ENCODE measurements around the gene PHYKPL. TPM values are rescaled to one million over a fixed set of nuclear protein-coding genes. Genes with fewer than 3 reads are reported as not detected.

The PHYKPL gene
- total RNA-seq, 4 donors from 2014 or later: 29.3 to 45.7 (median 31.8) TPM

- intact Hi-C loops (cut with DNase I; ENCODE audit: low total_unique reads): no loop called here
- TF ChIP-seq CTCF (IDR thresholded peaks at IDR 0.05) (no peak), POLR2A (IDR thresholded peaks at IDR 0.05) (no peak)
- DNase-seq (ENCODE audit: low spot score in 2 of 2): no peak
- no peak overlapping the region for H3K4me3 ChIP-seq (ENCODE audit: low read depth, poor library complexity, severe bottlenecking)
- WGBS, 2 donors: 78 to 82% methylated on average over 3 of the region's 3 CpGs
These were observed 4.7 kb downstream of the PHYKPL start for GRCh38 chr5:178227929-178228328.

- no peak overlapping the region for H3K4me3 ChIP-seq (ENCODE audit: low read depth, poor library complexity, severe bottlenecking)
- intact Hi-C loops (cut with DNase I; ENCODE audit: low total_unique reads): no loop called here
- DNase-seq (ENCODE audit: low spot score in 2 of 2): no peak
- 86 to 100% methylated on average over 4 of the region's 4 CpGs for WGBS, 2 donors
- TF ChIP-seq CTCF (IDR thresholded peaks at IDR 0.05) (no peak), POLR2A (IDR thresholded peaks at IDR 0.05) (no peak)
These were observed 5.4 kb downstream of the PHYKPL start for GRCh38 chr5:178227138-178227659.

GRCh38 chr5:178225174-178225573 lies 7.4 kb downstream of the PHYKPL start:
- H3K4me3 ChIP-seq (ENCODE audit: low read depth, poor library complexity, severe bottlenecking): no peak overlapping the region
- DNase-seq (ENCODE audit: low spot score in 2 of 2): no peak
- WGBS, 2 donors: 91 to 94% methylated on average over 6 of the region's 6 CpGs
- TF ChIP-seq POLR2A (IDR thresholded peaks at IDR 0.05): no peak
- TF ChIP-seq CTCF (IDR thresholded peaks at IDR 0.05): no peak
- intact Hi-C loops (cut with DNase I; ENCODE audit: low total_unique reads): no loop called here

- intact Hi-C loops (cut with DNase I; ENCODE audit: low total_unique reads): no loop called here
- TF ChIP-seq CTCF (IDR thresholded peaks at IDR 0.05) (no peak), POLR2A (IDR thresholded peaks at IDR 0.05) (no peak)
- WGBS, 2 donors: 87 to 90% methylated on average over 17 of the region's 17 CpGs
- no peak for DNase-seq (ENCODE audit: low spot score in 2 of 2)
- no peak overlapping the region for H3K4me3 ChIP-seq (ENCODE audit: low read depth, poor library complexity, severe bottlenecking)
These were observed 8.2 kb downstream of the PHYKPL start for GRCh38 chr5:178224403-178224802.

GRCh38 chr5:178223828-178224335 lies 8.7 kb downstream of the PHYKPL start:
- 80% methylated on average over 11 to 13 of the region's 13 CpGs for WGBS, 2 donors
- no peak for DNase-seq (ENCODE audit: low spot score in 2 of 2)
- no peak for TF ChIP-seq CTCF (IDR thresholded peaks at IDR 0.05)
- no peak for TF ChIP-seq POLR2A (IDR thresholded peaks at IDR 0.05)
- H3K4me3 ChIP-seq (ENCODE audit: low read depth, poor library complexity, severe bottlenecking): no peak overlapping the region
- intact Hi-C loops (cut with DNase I; ENCODE audit: low total_unique reads): no loop called here

GRCh38 chr5:178223196-178223773 lies 9.3 kb downstream of the PHYKPL start:
- 86 to 89% methylated on average over 5 of the region's 5 CpGs for WGBS, 2 donors
- no peak overlapping the region for H3K4me3 ChIP-seq (ENCODE audit: low read depth, poor library complexity, severe bottlenecking)
- intact Hi-C loops (cut with DNase I; ENCODE audit: low total_unique reads): no loop called here
- no peak for DNase-seq (ENCODE audit: low spot score in 2 of 2)
- no peak for TF ChIP-seq CTCF (IDR thresholded peaks at IDR 0.05)
- no peak for TF ChIP-seq POLR2A (IDR thresholded peaks at IDR 0.05)
